IPS DF 6.9 (cell line): ENCODE results near the gene TMX4.
"Not testable (repeated sequence)": the region's sequence is repeated elsewhere in the genome, so short reads cannot be mapped to it uniquely, and the experiment has no call there.

ENCODE experiments used
- DNase-seq: peaks from one replicate; pipeline ENCODE4 v3.0.0-alpha.2; 2013; ENCODE audit warnings: low read depth, low spot score
- H3K27ac ChIP-seq: one replicate; pipeline ENCODE4 v1.5.1; 2013; ENCODE audit warnings: low read length, control low read depth
- H3K27me3 ChIP-seq: 2 replicates; pipeline ENCODE4 v1.6.1; 2013; ENCODE audit warnings: mild to moderate bottlenecking, low read length; ENCODE audit not compliant: control insufficient read depth, insufficient read depth
- H3K36me3 ChIP-seq: 2 replicates; pipeline ENCODE4 v1.6.1; 2013; ENCODE audit warnings: low read length; ENCODE audit not compliant: control insufficient read depth, insufficient read depth
- H3K4me1 ChIP-seq: 2 replicates; pipeline ENCODE4 v1.6.1; 2013; ENCODE audit warnings: low read length; ENCODE audit not compliant: control insufficient read depth, insufficient read depth
- H3K4me3 ChIP-seq: 2 replicates; pipeline ENCODE4 v1.5.1; 2013; ENCODE audit warnings: mild to moderate bottlenecking, low read length
- H3K9me3 ChIP-seq: 2 replicates; pipeline ENCODE4 v1.6.1; 2013; ENCODE audit warnings: low read length, inconsistent platforms; ENCODE audit not compliant: control insufficient read depth, insufficient read depth
- WGBS: extraction: QIAGEN DNeasy Blood & Tissue Kit; methylation state at CpG from one replicate; pipeline ENCODE4 v1.1.7; 2013; ENCODE audit warnings: mixed read lengths, missing lambda C conversion rate; ENCODE audit not compliant: insufficient read length, insufficient coverage; 5-methylcytosine and 5-hydroxymethylcytosine counted together

Gene TMX4

DNA sequence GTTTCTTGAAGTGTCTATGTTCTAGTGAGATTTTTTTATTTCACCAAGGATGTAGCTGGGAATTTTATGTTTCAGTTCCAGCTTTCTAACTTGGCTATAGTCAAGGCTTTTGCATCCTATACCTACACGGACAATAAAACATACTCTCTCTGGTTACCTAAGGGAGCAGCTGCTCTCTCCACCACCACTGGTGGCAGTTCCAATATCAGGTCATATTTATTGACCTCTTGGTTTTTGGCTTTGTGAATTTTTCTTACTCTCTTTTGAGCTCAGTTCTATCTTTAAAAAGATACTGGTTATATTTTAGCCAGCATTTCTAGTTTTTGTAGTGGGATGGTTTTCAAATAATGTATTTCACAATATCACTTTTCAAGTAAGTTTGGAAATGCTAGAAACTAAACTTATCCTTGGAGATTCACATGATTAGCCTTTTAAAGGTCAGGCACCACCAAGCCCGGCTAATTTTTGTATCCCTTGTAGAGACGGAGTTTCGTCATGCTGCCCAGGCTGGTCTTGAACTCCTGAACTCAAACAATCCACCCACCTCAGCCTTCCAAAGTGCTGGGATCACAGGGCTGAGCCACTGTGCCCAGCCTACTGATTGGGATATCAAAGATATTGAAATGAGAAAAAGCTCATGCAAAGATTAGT lies 44.7 kb downstream of the TMX4 start:
- no CpG with 5 or more reads among the region's 4 CpGs for WGBS
- Histone ChIP-seq H3K36me3 (no peaks in the 10 kb centered on the region), H3K9me3 (no peaks in the 10 kb centered on the region), H3K27ac (no peak overlapping the region), H3K4me1 (no peaks in the 10 kb centered on the region), H3K4me3 (no peak overlapping the region), H3K27me3 (no peaks in the 10 kb centered on the region)
- DNase-seq: no peak

DNA sequence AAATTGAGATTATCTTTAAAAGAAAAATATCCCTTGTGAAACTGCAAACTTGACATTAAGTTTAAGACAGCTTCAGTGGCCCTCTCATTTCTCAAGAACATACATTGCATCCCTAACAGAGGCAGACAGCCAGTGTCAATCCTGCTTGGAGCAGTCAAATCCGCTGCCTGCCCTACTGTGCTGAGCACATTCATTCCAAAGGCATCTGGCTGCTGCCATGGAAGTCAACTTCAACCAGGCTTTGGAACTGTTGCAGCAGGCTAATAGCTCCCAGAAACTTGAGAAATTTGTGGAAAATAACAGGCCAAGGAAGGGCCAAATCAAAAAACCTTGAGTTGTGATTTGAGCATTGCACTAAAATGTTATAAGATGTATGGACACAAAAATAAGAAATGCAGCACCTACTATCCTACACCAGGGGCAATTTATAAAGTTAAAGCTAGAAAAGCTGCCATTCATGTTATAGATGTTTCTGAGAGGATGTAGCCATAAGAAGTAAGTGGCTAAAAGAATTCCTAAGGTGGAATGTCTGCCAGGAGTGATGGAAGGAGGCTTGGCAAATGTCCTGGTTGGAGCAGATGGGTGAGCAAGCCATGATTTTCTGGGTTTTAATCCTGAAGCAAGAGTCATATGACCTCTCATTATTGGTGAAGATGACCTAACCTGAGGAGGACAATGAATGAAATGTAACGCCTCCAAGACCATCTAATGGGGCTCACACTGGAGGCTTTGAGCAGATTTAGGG lies 47.9 kb downstream of the TMX4 start:
- Histone ChIP-seq H3K36me3 (no peaks in the 10 kb centered on the region), H3K27me3 (no peaks in the 10 kb centered on the region), H3K9me3 (no peaks in the 10 kb centered on the region), H3K4me3 (no peak overlapping the region), H3K27ac (no peak overlapping the region), H3K4me1 (no peaks in the 10 kb centered on the region)
- no CpG with 5 or more reads among the region's 2 CpGs for WGBS
- no peak for DNase-seq

DNA sequence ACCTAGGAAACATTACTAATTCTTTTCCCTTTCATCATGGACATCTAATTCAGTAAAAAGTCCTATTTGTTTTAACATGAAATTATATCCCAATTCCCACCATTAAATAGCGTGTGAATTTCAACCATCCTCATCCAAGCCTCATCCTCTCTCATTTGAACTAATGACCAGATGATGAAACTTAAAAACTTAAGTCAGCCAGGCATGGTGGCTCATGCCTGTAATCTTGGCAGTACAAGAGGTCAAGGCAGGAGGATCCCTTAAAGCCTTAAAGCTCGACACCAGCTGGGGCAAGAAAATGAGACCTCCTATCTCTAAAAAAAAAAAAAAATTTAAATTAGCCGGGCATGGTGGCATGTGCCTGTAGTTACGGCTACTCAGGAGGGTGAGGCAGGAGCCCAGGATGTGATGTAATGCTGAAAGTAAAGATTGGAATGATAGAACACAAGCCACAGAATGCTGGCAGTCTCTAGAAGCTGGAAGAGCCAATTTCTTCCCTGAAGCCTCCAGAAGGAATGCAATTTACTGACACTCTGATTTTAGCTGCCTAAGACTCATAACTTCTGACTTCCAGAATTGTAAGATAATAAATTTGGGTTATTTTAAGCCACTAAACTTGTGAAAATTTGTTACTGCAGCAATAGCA lies 52.2 kb downstream of the TMX4 start:
- no CpG with 5 or more reads among the region's 4 CpGs for WGBS
- Histone ChIP-seq H3K4me3 (no peak overlapping the region), H3K27me3 (no peaks in the 10 kb centered on the region), H3K36me3 (no peaks in the 10 kb centered on the region), H3K4me1 (no peaks in the 10 kb centered on the region), H3K27ac (no peak overlapping the region), H3K9me3 (no peaks in the 10 kb centered on the region)
- no peak for DNase-seq

- Histone ChIP-seq H3K4me1 (no peaks in the 10 kb centered on the region), H3K4me3 (no peak overlapping the region), H3K9me3 (no peaks in the 10 kb centered on the region), H3K36me3 (no peaks in the 10 kb centered on the region), H3K27me3 (no peaks in the 10 kb centered on the region), H3K27ac (no peak overlapping the region)
- no peak for DNase-seq
- WGBS: no CpG with 5 or more reads among the region's 3 CpGs
Measured at GRCh38 chr20:7966176-7966575, 53.4 kb downstream of the TMX4 start.

DNA sequence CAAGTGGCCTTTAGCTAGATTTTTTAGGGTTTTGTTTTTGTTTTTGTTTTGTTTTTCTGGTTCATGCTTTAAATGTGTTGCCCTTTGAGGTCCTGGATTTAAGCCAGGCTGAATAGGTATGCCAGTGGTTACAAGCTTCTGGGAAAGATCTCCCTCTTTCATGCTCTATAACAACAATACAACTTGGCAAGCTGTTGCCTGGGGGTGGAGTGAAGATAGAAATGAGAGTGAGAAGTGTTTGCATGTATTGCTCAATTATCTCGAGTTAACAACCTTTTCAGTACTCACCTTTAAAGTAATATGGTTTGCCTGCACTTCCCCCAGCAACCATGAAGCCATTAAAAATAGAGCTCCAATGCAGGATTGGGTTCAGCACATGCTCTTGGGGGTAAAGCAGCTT lies 60.1 kb downstream of the TMX4 start:
- no peak for DNase-seq
- Histone ChIP-seq H3K4me3 (no peak overlapping the region), H3K9me3 (peaks cover 3% of the 10 kb centered on the region), H3K4me1 (no peaks in the 10 kb centered on the region), H3K27ac (no peak overlapping the region), H3K36me3 (no peaks in the 10 kb centered on the region), H3K27me3 (no peaks in the 10 kb centered on the region)
- WGBS: no CpG with 5 or more reads among the region's 1 CpG

DNA sequence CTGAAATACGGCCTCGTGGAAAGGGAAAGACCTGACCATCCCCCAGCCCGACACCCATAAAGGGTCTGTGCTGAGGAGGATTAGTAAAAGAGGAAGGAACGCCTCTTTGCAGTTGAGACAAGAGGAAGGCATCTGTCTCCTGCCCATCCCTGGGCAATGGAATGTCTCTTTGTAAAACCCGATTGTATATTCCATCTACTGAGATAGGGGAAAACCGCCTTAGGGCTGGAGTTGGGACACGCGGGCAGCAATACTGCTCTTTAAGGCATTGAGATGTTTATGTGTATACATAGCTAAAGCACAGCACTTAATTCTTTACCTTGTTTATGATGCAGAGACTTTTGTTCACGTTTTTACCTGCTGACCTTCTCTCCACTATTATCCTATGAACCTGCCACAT lies 63.0 kb downstream of the TMX4 start:
- not testable (repeated sequence) for H3K27ac ChIP-seq, H3K4me1 ChIP-seq, DNase-seq, H3K27me3 ChIP-seq, H3K36me3 ChIP-seq, H3K4me3 ChIP-seq, H3K9me3 ChIP-seq
- no CpG with 5 or more reads among the region's 9 CpGs for WGBS

GRCh38 chr20:7950387-7950786 lies 69.2 kb downstream of the TMX4 start:
- no CpG with 5 or more reads among the region's 1 CpG for WGBS
- no peak overlapping the region for H3K4me3 ChIP-seq
- no peaks in the 10 kb centered on the region for H3K36me3 ChIP-seq
- no peaks in the 10 kb centered on the region for H3K4me1 ChIP-seq
- DNase-seq: no peak
- H3K27ac ChIP-seq: no peak overlapping the region
- H3K9me3 ChIP-seq: no peaks in the 10 kb centered on the region; the same call in 1 of the 2 replicates
- no peaks in the 10 kb centered on the region for H3K27me3 ChIP-seq

GRCh38 chr20:7943891-7944290 lies 75.7 kb downstream of the TMX4 start:
- H3K4me1 ChIP-seq: no peaks in the 10 kb centered on the region
- no peak overlapping the region for H3K27ac ChIP-seq
- H3K4me3 ChIP-seq: no peak overlapping the region
- no peaks in the 10 kb centered on the region for H3K9me3 ChIP-seq
- DNase-seq: no peak
- H3K36me3 ChIP-seq: no peaks in the 10 kb centered on the region
- H3K27me3 ChIP-seq: no peaks in the 10 kb centered on the region
- no CpG with 5 or more reads among the region's 2 CpGs for WGBS

- Histone ChIP-seq H3K4me1 (no peaks in the 10 kb centered on the region), H3K4me3 (no peak within 1 kb of the TSS), H3K27me3 (no peaks in the 10 kb centered on the region), H3K36me3 (no peaks in the 10 kb centered on the region), H3K27ac (no peak within 1 kb of the TSS), H3K9me3 (no peaks in the 10 kb centered on the region)
- WGBS: no CpG with 5 or more reads among the region's 3 CpGs
- DNase-seq: no peak
Measured at GRCh38 chr20:7940341-7940740, 79.2 kb downstream of the TMX4 start, which contains the start of gene HAO1. Gene HAO1, minus strand, starts transcription at chr20:7940458. Its CDS starts 36 bp downstream, at chr20:7940422.

- H3K4me3 ChIP-seq: no peak overlapping the region
- no peak for DNase-seq
- no peaks in the 10 kb centered on the region for H3K36me3 ChIP-seq
- no peaks in the 10 kb centered on the region for H3K27me3 ChIP-seq
- H3K4me1 ChIP-seq: no peaks in the 10 kb centered on the region
- WGBS: no CpG with 5 or more reads among the region's 4 CpGs
- no peaks in the 10 kb centered on the region for H3K9me3 ChIP-seq
- no peak overlapping the region for H3K27ac ChIP-seq
Measured at GRCh38 chr20:7939663-7940062, 79.9 kb downstream of the TMX4 start.
